HepG2 (cell line): ENCODE measurements around the gene PDLIM5. TPM values are rescaled to one million over a fixed set of nuclear protein-coding genes. Genes with fewer than 3 reads are reported as not detected.

Experiments
- ATAC-seq: fragments of 200-7000 bp; cut with Tn5 transposase; 3 replicates; pipeline ENCODE4 v1.9.1; 2020; ENCODE audit warnings: mild to moderate bottlenecking, moderate library complexity
- BruUV-seq: library from RNA; stranded (reverse); fragments of 400-500 nt; replicated peaks from 2 replicates; lab custom pipeline; 2021; lab: Mats Ljungman, UMichigan
- CTCF ChIA-PET: fragments of 300-600 bp; formaldehyde crosslinking; extraction: SDS; loops from one replicate; lab custom pipeline; 2021; ENCODE audit warnings: low total read pairs, inconsistent platforms, low intra/inter-chr PET ratio; lab: Yijun Ruan, JAX
- POLR2A ChIA-PET: fragments of 350-600 bp; sonication (Branson Sonifier 250); formaldehyde crosslinking; loops from one replicate; lab custom pipeline; 2020; ENCODE audit warnings: antibody characterized with exemption, inconsistent platforms; lab: Yijun Ruan, JAX
- DNase-seq: peaks from one replicate; pipeline ENCODE4 v3.0.0-alpha.2; 2015; ENCODE audit warnings: low spot score
- FAIRE-seq: peaks from 3 replicates; lab custom pipeline; 2011; peaks lifted over from hg19 to GRCh38; lab: Jason Lieb, UNC
- H2AFZ ChIP-seq: one replicate; pipeline ENCODE4 v1.6.1; 2011; ENCODE audit warnings: low read length, inconsistent platforms
- H3K27ac ChIP-seq: fragments of 300-600 bp; 3 replicates; pipeline ENCODE4 v1.8.0; 2011; ENCODE audit warnings: mixed run types, mild to moderate bottlenecking, mixed read lengths, low read length, inconsistent platforms; ENCODE audit not compliant: insufficient read depth; ENCODE audit errors: extremely low read length
- H3K27me3 ChIP-seq, 2 experiments: fragments of 200-600 bp in 1 of 2; 2 replicates in 1 of 2; 3 replicates in 1 of 2; pipeline versions ENCODE4 v1.6.0 to v1.8.0; 2011; ENCODE audit warnings: low read length in 2 of 2, mild to moderate bottlenecking in 2 of 2, moderate library complexity in 2 of 2, inconsistent platforms in 1 of 2; ENCODE audit not compliant: insufficient read depth in 2 of 2, control insufficient read depth in 1 of 2
- H3K36me3 ChIP-seq, 2 experiments: fragments of 200-600 bp in 1 of 2; replicated peaks in 1 of 2; 2 replicates in 1 of 2; 3 replicates in 1 of 2; pipeline versions ENCODE4 v1.5.1 to v1.8.0; 2011; ENCODE audit warnings: low read length in 2 of 2, inconsistent platforms in 1 of 2; ENCODE audit not compliant: insufficient read depth in 2 of 2, control insufficient read depth in 1 of 2
- H3K4me1 ChIP-seq: 2 replicates; pipeline ENCODE4 v1.5.1; 2012; ENCODE audit warnings: low read length, inconsistent platforms; ENCODE audit not compliant: insufficient read depth
- H3K4me2 ChIP-seq: 2 replicates; pipeline ENCODE4 v1.6.0; 2011; ENCODE audit warnings: low read depth, low read length, inconsistent platforms
- H3K4me3 ChIP-seq, 3 experiments: fragments of 200-600 bp in 1 of 3; sonication (generic), shearing (Covaris generic) in 1 of 3; replicated peaks in 1 of 3; 2 replicates each; pipeline ENCODE4 v1.5.1; 2011 to 2016; ENCODE audit warnings: low read length in 3 of 3, inconsistent platforms in 2 of 3, low read depth in 2 of 3, mild to moderate bottlenecking in 2 of 3, control low read depth in 1 of 3, mixed read lengths in 1 of 3; ENCODE audit not compliant: insufficient read depth in 1 of 3
- H3K79me2 ChIP-seq: one replicate; pipeline ENCODE4 v1.6.1; 2011; ENCODE audit warnings: low read length, inconsistent platforms; ENCODE audit not compliant: insufficient read depth
- H3K9ac ChIP-seq: 2 replicates; pipeline ENCODE4 v1.6.0; 2011; ENCODE audit warnings: mild to moderate bottlenecking, low read depth, low read length, inconsistent platforms; ENCODE audit not compliant: insufficient read depth
- H3K9me3 ChIP-seq: 2 replicates; pipeline ENCODE4 v1.5.1; 2012; ENCODE audit warnings: mild to moderate bottlenecking, low read length
- H4K20me1 ChIP-seq: 2 replicates; pipeline ENCODE4 v1.6.0; 2011; ENCODE audit warnings: inconsistent platforms, mild to moderate bottlenecking, low read length, moderate library complexity; ENCODE audit not compliant: insufficient read depth
- CBX1 ChIP-seq: IDR thresholded peaks from one replicate; pipeline ENCODE4 v1.6.1; 2016; ENCODE audit warnings: antibody characterized with exemption, low read depth
- EZH2 ChIP-seq: conservative IDR thresholded peaks from 2 replicates; pipeline ENCODE4 v1.6.1; 2012; ENCODE audit warnings: mild to moderate bottlenecking, low read depth, low read length, moderate library complexity
- GTF3A ChIP-seq: sonication (generic); formaldehyde crosslinking; conservative IDR thresholded peaks from 2 replicates; pipeline ENCODE4 v1.4.0; 2020; ENCODE audit warnings: mild to moderate bottlenecking, missing genetic modification reagents
- HOMEZ ChIP-seq: IDR thresholded peaks from 2 replicates; pipeline ENCODE4 v1.6.1; 2016; ENCODE audit warnings: low read depth
- ISX ChIP-seq: sonication (generic); formaldehyde crosslinking; conservative IDR thresholded peaks from 2 replicates; pipeline ENCODE4 v1.5.0; 2020; ENCODE audit warnings: missing genetic modification reagents
- MAFF ChIP-seq: IDR thresholded peaks from 2 replicates; pipeline ENCODE4 v1.6.1; 2011; ENCODE audit warnings: low read depth, low read length, improper control_type of control experiment
- MEIS1 ChIP-seq: sonication (generic); formaldehyde crosslinking; IDR thresholded peaks from 2 replicates; pipeline ENCODE4 v1.9.0; 2021; ENCODE audit warnings: mild to moderate bottlenecking, missing genetic modification reagents, moderate library complexity, borderline replicate concordance
- PAXIP1 ChIP-seq: sonication (generic); formaldehyde crosslinking; conservative IDR thresholded peaks from 2 replicates; pipeline ENCODE4 v1.4.0; 2020; ENCODE audit warnings: mild to moderate bottlenecking, missing genetic modification reagents, moderate library complexity
- POLR2G ChIP-seq: fragments of 200-400 bp; formaldehyde crosslinking; IDR thresholded peaks from 2 replicates; pipeline ENCODE4 v1.6.1; 2018; ENCODE audit warnings: mild to moderate bottlenecking, low read depth, low read length, moderate library complexity
- SRF ChIP-seq: IDR thresholded peaks from 2 replicates; pipeline ENCODE4 v1.6.1; 2011; ENCODE audit warnings: mild to moderate bottlenecking, low read depth, low read length, moderate library complexity
- TSC22D2 ChIP-seq: sonication (generic); formaldehyde crosslinking; IDR thresholded peaks from 2 replicates; pipeline ENCODE4 v1.5.1; 2020; ENCODE audit warnings: missing genetic modification reagents, mild to moderate bottlenecking, borderline replicate concordance
- ZNF260 ChIP-seq: sonication (generic); formaldehyde crosslinking; IDR thresholded peaks from 2 replicates; pipeline ENCODE4 v1.4.0; 2020; ENCODE audit warnings: missing genetic modification reagents, low read depth, mild to moderate bottlenecking, borderline replicate concordance
- ZNF577 ChIP-seq: sonication (generic); formaldehyde crosslinking; IDR thresholded peaks from 2 replicates; pipeline ENCODE4 v1.4.0; 2020; ENCODE audit warnings: mild to moderate bottlenecking, low read depth, missing genetic modification reagents, borderline replicate concordance
- ZNF720 ChIP-seq: sonication (generic); formaldehyde crosslinking; IDR thresholded peaks from 2 replicates; pipeline ENCODE4 v1.4.0; 2020; ENCODE audit warnings: missing genetic modification reagents
- WGBS: methylation state at CpG from one replicate; pipeline ENCODE4 v1.1.6; 2017; ENCODE audit warnings: low lambda C conversion rate; 5-methylcytosine and 5-hydroxymethylcytosine counted together
- in situ Hi-C: cut with HindIII; loops from 2 replicates; pipeline ENCODE4 v1.10.0; 2017; ENCODE audit warnings: low pct_unique_long_range_greater_than_20kb; ENCODE audit not compliant: extremely low pct_ligation_motif_present
- intact Hi-C: fragments of 100-400 bp; cut with micrococcal nuclease; formaldehyde crosslinking; loops from one replicate; pipeline ENCODE4 v1.10.0; 2022; ENCODE audit not compliant: unreplicated experiment
- polyA plus RNA-seq, 8 experiments: library from polyadenylated mRNA; depleted of rRNA in 3 of 8; stranded (reverse) in 7 of 8; unstranded in 1 of 8; fragments of >200 nt; fragmentation: Illumina TruSeq in 4 of 8; extraction: Trizol in 4 of 8; gene quantifications; 2 replicates each; pipeline versions ENCODE4 v1.2.1 to v1.2.3, GENCODE V29; 2011 to 2016; ENCODE audit warnings: low read depth in 4 of 8, missing spikeins in 1 of 8, mixed read lengths in 1 of 8; ENCODE audit not compliant: insufficient read depth in 1 of 8
- total RNA-seq, 5 experiments: library from RNA; depleted of rRNA; stranded (reverse); fragments of >200 nt; fragmentation: Illumina TruSeq; extraction: Trizol; gene quantifications; 2 replicates each; pipeline ENCODE4 v1.2.3, GENCODE V29; 2016; ENCODE audit warnings: low read depth in 1 of 5
- TF ChIP-seq, protein P1 (sequence below): sonication (generic); formaldehyde crosslinking; IDR thresholded peaks from 2 replicates; pipeline ENCODE4 v1.9.0; 2022; ENCODE audit warnings: missing genetic modification reagents, mild to moderate bottlenecking, borderline replicate concordance
- TF ChIP-seq, protein P2 (sequence below): IDR thresholded peaks from 2 replicates; pipeline ENCODE4 v1.6.1; 2016; ENCODE audit warnings: missing genetic modification reagents, missing compliant biosample characterization
- TF ChIP-seq, protein P3 (sequence below): sonication (generic); formaldehyde crosslinking; IDR thresholded peaks from 2 replicates; pipeline ENCODE4 v1.8.0; 2022; ENCODE audit warnings: missing genetic modification reagents, low read depth, mild to moderate bottlenecking, borderline replicate concordance

PDLIM5 gene
- total and polyA plus RNA-seq, 2 of the 13 experiments (the other 11 are each of a cell fraction or from before 2014, with no cell fraction given), result 52.8 to 119 TPM

DNA sequence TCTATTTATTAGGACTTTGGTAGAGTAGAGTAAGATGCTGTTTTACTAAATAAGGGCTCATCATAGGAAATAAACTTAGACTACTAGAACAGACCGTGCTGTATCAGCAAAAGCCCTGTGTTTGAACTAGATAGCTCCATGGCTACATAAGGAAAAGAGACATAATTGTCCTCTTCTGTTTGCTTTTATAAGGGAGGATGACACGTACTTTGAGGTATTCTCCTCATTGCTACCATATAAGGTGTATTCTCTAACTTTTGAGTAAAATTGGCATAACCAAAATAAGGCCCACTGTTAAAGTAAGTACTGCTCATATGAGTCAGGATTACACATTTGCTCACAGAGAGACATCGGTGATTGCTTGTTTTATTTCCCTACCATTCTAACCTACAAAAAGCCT is 64.3 kb downstream of the PDLIM5 start:
- Histone ChIP-seq H3K36me3 (no peaks in the 10 kb centered on the region; a peak in 3 of 5 replicates), H3K4me2 (no peak overlapping the region), H3K27ac (no peak overlapping the region), H2AFZ (no peak overlapping the region), H3K27me3 (no peaks in the 10 kb centered on the region), H4K20me1 (no peaks in the 10 kb centered on the region), H3K9ac (no peak overlapping the region), H3K4me1 (peaks cover 26% of the 10 kb centered on the region), H3K9me3 (no peaks in the 10 kb centered on the region), H3K4me3 (no peak overlapping the region), H3K79me2 (peaks cover 63% of the 10 kb centered on the region)
- ATAC-seq (peak; percentile 65; the same call in 2 of the 3 replicates), DNase-seq (peak; percentile 76), FAIRE-seq (no peak)
- WGBS, result 75% methylated on average over 3 of the region's 3 CpGs
- intact Hi-C loops, result loop anchor here (5.0 kb wide), 1 partner anchor 34 kb away; no protein-coding TSS in a partner anchor
- POLR2A ChIA-PET, result no interaction called here
- in situ Hi-C loops, result no loop called here
- CTCF ChIA-PET, result no interaction called here
- BruUV-seq, result no TSS peak
- TF ChIP-seq HOMEZ (peak; percentile 26; the same call in 1 of the 2 replicates), MAFF (peak; percentile 65), ZNF577 (CRISPR knock-in tag) (no peak), POLR2G (no peak), ZNF720 (CRISPR knock-in tag) (no peak), SRF (0 out of 2 replicates have a peak, but pooled peaks have one; percentile 3), PAXIP1 (no peak), TSC22D2 (CRISPR knock-in tag) (no peak), ISX (CRISPR knock-in tag) (no peak), CBX1 (no peak), ZNF260 (no peak), EZH2 (no peak), GTF3A (CRISPR knock-in tag) (no peak), MEIS1 (no peak)
- TF ChIP-seq, protein P1, sequence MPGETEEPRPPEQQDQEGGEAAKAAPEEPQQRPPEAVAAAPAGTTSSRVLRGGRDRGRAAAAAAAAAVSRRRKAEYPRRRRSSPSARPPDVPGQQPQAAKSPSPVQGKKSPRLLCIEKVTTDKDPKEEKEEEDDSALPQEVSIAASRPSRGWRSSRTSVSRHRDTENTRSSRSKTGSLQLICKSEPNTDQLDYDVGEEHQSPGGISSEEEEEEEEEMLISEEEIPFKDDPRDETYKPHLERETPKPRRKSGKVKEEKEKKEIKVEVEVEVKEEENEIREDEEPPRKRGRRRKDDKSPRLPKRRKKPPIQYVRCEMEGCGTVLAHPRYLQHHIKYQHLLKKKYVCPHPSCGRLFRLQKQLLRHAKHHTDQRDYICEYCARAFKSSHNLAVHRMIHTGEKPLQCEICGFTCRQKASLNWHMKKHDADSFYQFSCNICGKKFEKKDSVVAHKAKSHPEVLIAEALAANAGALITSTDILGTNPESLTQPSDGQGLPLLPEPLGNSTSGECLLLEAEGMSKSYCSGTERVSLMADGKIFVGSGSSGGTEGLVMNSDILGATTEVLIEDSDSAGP, result no peak
- TF ChIP-seq, protein P2, sequence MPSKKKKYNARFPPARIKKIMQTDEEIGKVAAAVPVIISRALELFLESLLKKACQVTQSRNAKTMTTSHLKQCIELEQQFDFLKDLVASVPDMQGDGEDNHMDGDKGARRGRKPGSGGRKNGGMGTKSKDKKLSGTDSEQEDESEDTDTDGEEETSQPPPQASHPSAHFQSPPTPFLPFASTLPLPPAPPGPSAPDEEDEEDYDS (CRISPR knock-in tag), result no peak
- TF ChIP-seq, protein P3, sequence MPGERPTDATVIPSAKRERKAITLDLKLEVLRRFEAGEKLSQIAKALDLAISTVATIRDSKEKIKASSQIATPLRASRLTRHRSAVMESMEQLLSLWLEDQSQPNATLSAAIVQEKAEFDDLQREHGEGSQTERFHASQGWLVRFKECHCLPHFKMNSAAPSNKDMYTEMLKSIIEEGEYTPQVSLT (CRISPR knock-in tag), result no peak
